ENCODE results near the gene AK5.

AK5 gene

GRCh38 chr1:77590651-77591050, 308.8 kb downstream of the AK5 start:
- H3K4me3 ChIP-seq (ENCODE audit: low read depth, low read length), result no peak overlapping the region
- no peak for DNase-seq (ENCODE audit: low read depth)
- TF ChIP-seq CTCF (IDR thresholded peaks at IDR 0.05; ENCODE audit: low read depth, low read length), result no peak
- no peak for TF ChIP-seq MAX (IDR thresholded peaks at IDR 0.05; ENCODE audit: low read depth, low read length)
- TF ChIP-seq POLR2A (IDR thresholded peaks at IDR 0.05; ENCODE audit: extremely low read depth, insufficient read length), result no peak
- TF ChIP-seq MYC (IDR thresholded peaks at IDR 0.05; ENCODE audit: low read depth, low read length), result no peak

- no peak for DNase-seq (ENCODE audit: low read depth)
- no peak for TF ChIP-seq MYC (IDR thresholded peaks at IDR 0.05; ENCODE audit: low read depth, low read length)
- TF ChIP-seq CTCF (IDR thresholded peaks at IDR 0.05; ENCODE audit: low read depth, low read length), result no peak
- no peak for TF ChIP-seq MAX (IDR thresholded peaks at IDR 0.05; ENCODE audit: low read depth, low read length)
- no peak for TF ChIP-seq POLR2A (IDR thresholded peaks at IDR 0.05; ENCODE audit: extremely low read depth, insufficient read length)
Measured at GRCh38 chr1:77592906-77593305, 311.1 kb downstream of the AK5 start.

GRCh38 chr1:77594366-77595112, 312.7 kb downstream of the AK5 start:
- TF ChIP-seq POLR2A (IDR thresholded peaks at IDR 0.05; ENCODE audit: extremely low read depth, insufficient read length) (no peak), MAX (IDR thresholded peaks at IDR 0.05; ENCODE audit: low read depth, low read length) (no peak), MYC (IDR thresholded peaks at IDR 0.05; ENCODE audit: low read depth, low read length) (no peak), CTCF (IDR thresholded peaks at IDR 0.05; ENCODE audit: low read depth, low read length) (no peak)
- DNase-seq (ENCODE audit: low read depth), result no peak
- no peak overlapping the region for H3K4me3 ChIP-seq (ENCODE audit: low read depth, low read length)

More at GRCh38 chr1:77592906-77593305, 311.1 kb downstream of the AK5 start:
- no peak overlapping the region for H3K4me3 ChIP-seq (ENCODE audit: low read depth, low read length)

GRCh38 chr1:77597310-77597709, 315.5 kb downstream of the AK5 start:
- H3K4me3 ChIP-seq (ENCODE audit: low read depth, low read length), result no peak overlapping the region
- TF ChIP-seq POLR2A (IDR thresholded peaks at IDR 0.05; ENCODE audit: extremely low read depth, insufficient read length), result no peak
- no peak for TF ChIP-seq MYC (IDR thresholded peaks at IDR 0.05; ENCODE audit: low read depth, low read length)
- TF ChIP-seq MAX (IDR thresholded peaks at IDR 0.05; ENCODE audit: low read depth, low read length), result no peak
- no peak for TF ChIP-seq CTCF (IDR thresholded peaks at IDR 0.05; ENCODE audit: low read depth, low read length)
- DNase-seq (ENCODE audit: low read depth), result no peak

- peak; percentile 32 for DNase-seq (ENCODE audit: low read depth)
- TF ChIP-seq POLR2A (IDR thresholded peaks at IDR 0.05; ENCODE audit: extremely low read depth, insufficient read length), result no peak
- TF ChIP-seq MYC (IDR thresholded peaks at IDR 0.05; ENCODE audit: low read depth, low read length), result no peak
- TF ChIP-seq MAX (IDR thresholded peaks at IDR 0.05; ENCODE audit: low read depth, low read length), result no peak
- no peak for TF ChIP-seq CTCF (IDR thresholded peaks at IDR 0.05; ENCODE audit: low read depth, low read length)
- H3K4me3 ChIP-seq (ENCODE audit: low read depth, low read length), result no peak overlapping the region
Measured at GRCh38 chr1:77605246-77606026, 323.6 kb downstream of the AK5 start.

Data from NB4 (cell line).